Lung (tissue), 12 donors: Measurements from ENCODE around the gene METTL26. TPM values are rescaled to one million over a fixed set of nuclear protein-coding genes. Genes with fewer than 3 reads are reported as not detected.

Experiments
- ATAC-seq: fragments of 200-7000 bp; cut with Tn5 transposase; one replicate; pipeline ENCODE4 v1.9.1; 2020; ENCODE audit warnings: moderate number of reproducible peaks; ENCODE audit not compliant: insufficient read depth, low FRiP score
- DNase-seq, 3 donors: peaks; one replicate each; pipeline ENCODE4 v3.0.0-alpha.2; 2013 to 2017
- H3K27ac ChIP-seq, 2 donors: one replicate each; pipeline ENCODE4 v1.5.1; 2013; ENCODE audit warnings: mild to moderate bottlenecking in 2 of 2, moderate library complexity in 2 of 2, control low read depth in 1 of 2, inconsistent platforms in 1 of 2, low read depth in 1 of 2, low read length in 1 of 2
- H3K27me3 ChIP-seq, 3 donors: one replicate each; pipeline ENCODE4 v1.5.1; 2013; ENCODE audit warnings: low read length in 2 of 3; ENCODE audit not compliant: control insufficient read depth in 3 of 3, insufficient read depth in 3 of 3
- H3K36me3 ChIP-seq, 4 donors: one replicate each; pipeline ENCODE4 v1.5.1; 2013; ENCODE audit warnings: low read length in 4 of 4, mild to moderate bottlenecking in 1 of 4, moderate library complexity in 1 of 4; ENCODE audit not compliant: control insufficient read depth in 4 of 4, insufficient read depth in 4 of 4
- H3K4me1 ChIP-seq, 5 donors: one replicate each; pipeline ENCODE4 v1.5.1; 2013; ENCODE audit warnings: low read length in 5 of 5, mild to moderate bottlenecking in 2 of 5, moderate library complexity in 1 of 5; ENCODE audit not compliant: control insufficient read depth in 5 of 5, insufficient read depth in 5 of 5
- H3K4me3 ChIP-seq: one replicate; pipeline ENCODE4 v1.5.1; 2013; ENCODE audit warnings: mild to moderate bottlenecking, control low read depth, moderate library complexity
- H3K9ac ChIP-seq, 2 donors: one replicate each; pipeline ENCODE4 v1.5.1; 2013; ENCODE audit warnings: low read length in 2 of 2, control low read depth in 1 of 2; ENCODE audit not compliant: insufficient read depth in 1 of 2
- H3K9me3 ChIP-seq, 4 donors: one replicate each; pipeline ENCODE4 v1.5.1; 2013; ENCODE audit warnings: low read length in 3 of 4, mild to moderate bottlenecking in 1 of 4, moderate library complexity in 1 of 4; ENCODE audit not compliant: control insufficient read depth in 4 of 4, insufficient read depth in 3 of 4
- WGBS, 2 donors: extraction: QIAGEN DNeasy Blood & Tissue Kit; methylation state at CpG; one replicate each; pipeline ENCODE4 v1.1.7; 2013; 5-methylcytosine and 5-hydroxymethylcytosine counted together
- polyA plus RNA-seq, 2 donors: library from polyadenylated mRNA; stranded (reverse); fragments of 200-250 nt; gene quantifications; one replicate each; pipeline ENCODE4 v1.2.1, GENCODE V29; 2013
- total RNA-seq, 2 donors: library from RNA; depleted of rRNA in 1 of 2; stranded (reverse); fragments of >200 nt in 1 of 2; gene quantifications; one replicate each; pipeline ENCODE4 v1.2.1, GENCODE V29; 2014 to 2021
- TF ChIP-seq, protein P1 (sequence below): IDR thresholded peaks from 2 replicates; pipeline ENCODE4 v1.5.1; 2012; ENCODE audit warnings: mild to moderate bottlenecking; ENCODE audit errors: control extremely low read depth, extremely low read depth
- donor health status: control.
- donor health status: control.
- donor health status: Bipolar disorder and iron deficiency.
- donor health status: healthy.
- donor health status: DM: yes; HTN: yes; CAD: no.

The METTL26 gene
- total and polyA plus RNA-seq, 4 donors, result 36.1 to 200 (median 114) TPM

DNA sequence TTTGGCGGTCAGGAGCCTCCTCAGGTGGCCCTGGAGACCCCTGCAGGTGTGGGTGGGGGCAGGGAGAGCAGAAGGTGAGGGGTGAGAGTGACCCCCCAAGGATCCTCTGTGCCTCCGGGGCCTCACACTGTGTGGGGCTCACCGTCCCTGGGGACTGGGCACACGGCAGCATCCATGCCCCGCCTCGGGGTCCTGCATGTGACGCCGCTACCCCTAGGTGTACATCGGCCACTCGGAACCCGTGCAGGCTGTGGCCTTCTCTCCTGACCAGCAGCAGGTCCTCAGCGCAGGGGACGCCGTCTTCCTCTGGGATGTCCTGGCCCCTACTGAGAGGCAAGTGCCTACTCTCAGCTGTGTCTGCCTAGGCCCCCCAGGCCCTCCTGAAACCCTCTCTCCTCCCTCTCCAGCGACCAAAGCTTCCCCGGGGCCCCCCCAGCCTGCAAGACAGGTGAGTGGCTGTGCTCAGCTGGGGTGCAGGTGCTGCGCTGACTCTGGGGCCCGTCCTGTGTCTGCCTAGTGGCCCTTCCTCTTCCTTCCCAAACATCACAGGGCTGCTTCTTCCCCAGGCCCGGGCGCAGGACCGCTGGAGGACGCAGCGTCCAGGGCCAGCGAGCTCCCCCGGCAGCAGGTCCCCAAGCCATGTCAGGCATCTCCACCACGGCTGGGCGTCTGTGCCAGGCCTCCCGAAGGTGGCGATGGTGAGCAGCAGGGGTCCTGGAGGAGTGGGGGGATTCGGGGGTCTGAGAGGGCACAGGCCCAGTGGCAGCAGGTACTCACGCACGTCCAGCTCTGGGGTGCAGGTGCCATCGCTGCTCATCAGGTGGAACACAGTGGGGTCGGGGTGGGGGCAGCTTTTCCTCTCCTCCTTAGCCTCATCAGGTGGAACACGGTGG, 22.8 kb upstream of the METTL26 start:
- 93 to 94% methylated on average over 33 to 35 of the region's 35 CpGs for WGBS, 2 donors
- Histone ChIP-seq H3K9ac (no peak overlapping the region), H3K27me3 (no peaks in the 10 kb centered on the region), H3K27ac (no peak overlapping the region), H3K4me3 (no peak overlapping the region), H3K36me3 (peaks cover 0 to 34% (median 2%) of the 10 kb centered on the region in 4 donors), H3K4me1 (peaks cover 0 to 7% (median 0%) of the 10 kb centered on the region in 5 donors), H3K9me3 (no peaks in the 10 kb centered on the region)
- DNase-seq (no peak), ATAC-seq (no peak)
- TF ChIP-seq, protein P1, sequence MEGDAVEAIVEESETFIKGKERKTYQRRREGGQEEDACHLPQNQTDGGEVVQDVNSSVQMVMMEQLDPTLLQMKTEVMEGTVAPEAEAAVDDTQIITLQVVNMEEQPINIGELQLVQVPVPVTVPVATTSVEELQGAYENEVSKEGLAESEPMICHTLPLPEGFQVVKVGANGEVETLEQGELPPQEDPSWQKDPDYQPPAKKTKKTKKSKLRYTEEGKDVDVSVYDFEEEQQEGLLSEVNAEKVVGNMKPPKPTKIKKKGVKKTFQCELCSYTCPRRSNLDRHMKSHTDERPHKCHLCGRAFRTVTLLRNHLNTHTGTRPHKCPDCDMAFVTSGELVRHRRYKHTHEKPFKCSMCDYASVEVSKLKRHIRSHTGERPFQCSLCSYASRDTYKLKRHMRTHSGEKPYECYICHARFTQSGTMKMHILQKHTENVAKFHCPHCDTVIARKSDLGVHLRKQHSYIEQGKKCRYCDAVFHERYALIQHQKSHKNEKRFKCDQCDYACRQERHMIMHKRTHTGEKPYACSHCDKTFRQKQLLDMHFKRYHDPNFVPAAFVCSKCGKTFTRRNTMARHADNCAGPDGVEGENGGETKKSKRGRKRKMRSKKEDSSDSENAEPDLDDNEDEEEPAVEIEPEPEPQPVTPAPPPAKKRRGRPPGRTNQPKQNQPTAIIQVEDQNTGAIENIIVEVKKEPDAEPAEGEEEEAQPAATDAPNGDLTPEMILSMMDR, result no peak

DNA sequence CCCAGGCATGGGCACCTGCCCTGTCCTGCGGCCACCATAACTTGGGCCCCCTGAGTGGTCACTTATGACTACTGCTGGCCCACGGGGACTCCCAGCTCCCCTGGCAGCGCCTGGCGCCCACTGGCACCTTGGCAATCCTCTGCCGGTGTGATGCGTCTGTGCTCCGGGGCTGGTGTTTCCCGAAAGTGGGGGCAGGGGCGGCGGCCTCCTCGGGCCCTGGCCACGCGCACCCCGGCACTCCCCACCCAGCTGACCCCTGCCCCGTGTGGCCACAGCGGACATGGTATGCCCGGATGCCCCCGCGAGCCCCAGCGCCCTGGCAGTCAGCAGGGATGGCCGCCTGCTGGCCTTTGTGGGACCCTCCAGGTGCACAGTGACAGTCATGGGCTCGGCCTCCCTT, 21.4 kb upstream of the METTL26 start:
- DNase-seq (no peak), ATAC-seq (no peak)
- WGBS, 2 donors, result 92 to 96% methylated on average over 22 of the region's 22 CpGs

DNA sequence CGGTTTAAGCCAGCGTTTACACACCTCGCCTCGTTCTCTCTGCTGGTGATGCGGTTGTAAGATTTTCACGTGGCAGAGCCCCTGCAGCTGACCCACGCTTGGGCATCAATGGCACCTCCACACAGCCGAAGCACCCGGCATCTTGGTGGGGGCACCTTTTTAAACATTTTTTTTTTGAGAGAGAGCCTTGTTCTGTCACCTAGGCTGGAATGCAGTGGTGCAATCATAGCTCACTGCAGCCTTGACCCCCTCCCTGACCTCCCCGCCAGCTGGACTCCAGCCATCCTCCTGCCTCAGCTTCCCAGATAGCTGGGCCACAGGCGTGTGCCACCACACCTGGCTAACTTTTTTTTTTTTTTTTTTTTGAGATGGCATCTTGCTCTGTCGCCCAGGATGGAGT, 17.9 kb upstream of the METTL26 start:
- no peaks in the 10 kb centered on the region for H3K9me3 ChIP-seq
- no peak overlapping the region for H3K27ac ChIP-seq
- no peaks in the 10 kb centered on the region for H3K27me3 ChIP-seq
- TF ChIP-seq, protein P1, result no peak
- H3K4me1 ChIP-seq, result peaks cover 0 to 11% (median 2%) of the 10 kb centered on the region in 5 donors
- no peak overlapping the region for H3K4me3 ChIP-seq
- no peak overlapping the region for H3K9ac ChIP-seq
- ATAC-seq, result no peak
- peaks cover 0 to 29% (median 5%) of the 10 kb centered on the region in 4 donors for H3K36me3 ChIP-seq
- no peak for DNase-seq
- 92 to 95% methylated on average over 12 of the region's 12 CpGs for WGBS, 2 donors

More for the DNA sequence above, 21.4 kb upstream of the METTL26 start:
- Histone ChIP-seq H3K36me3 (peaks cover 0 to 35% (median 2%) of the 10 kb centered on the region in 4 donors), H3K27ac (no peak overlapping the region), H3K27me3 (no peaks in the 10 kb centered on the region), H3K4me3 (no peak overlapping the region), H3K4me1 (peaks cover 0 to 7% (median 2%) of the 10 kb centered on the region in 5 donors), H3K9ac (no peak overlapping the region), H3K9me3 (no peaks in the 10 kb centered on the region)
- TF ChIP-seq, protein P1, result no peak
